RWPE1 (cell line): Measurements from ENCODE around the gene NSMF.
"Not testable (repeated sequence)": the region's sequence is repeated elsewhere in the genome, so short reads cannot be mapped to it uniquely, and the experiment has no call there.

ENCODE experiments used
- CTCF ChIA-PET: fragments of 350-600 bp; sonication (Branson Sonifier 250); formaldehyde crosslinking; extraction: SDS; loops from one replicate; lab custom pipeline; 2021; lab: Yijun Ruan, JAX
- POLR2A ChIA-PET: fragments of 400-600 bp; formaldehyde crosslinking; extraction: SDS; loops from one replicate; lab custom pipeline; 2020; ENCODE audit warnings: antibody characterized with exemption; ENCODE audit not compliant: low non-redundant PET; lab: Yijun Ruan, JAX
- DNase-seq: peaks from one replicate; pipeline ENCODE4 v3.0.0; 2012; ENCODE audit warnings: low spot score
- H3K27ac ChIP-seq: fragments of 450-650 bp; 2 replicates; pipeline ENCODE4 v1.5.1; 2017
- TF ChIP-seq, protein P1 (sequence below): fragments of 450-650 bp; conservative IDR thresholded peaks from 2 replicates; pipeline ENCODE4 v1.5.1; 2017; ENCODE audit warnings: low read depth, mild to moderate bottlenecking

NSMF gene

DNA sequence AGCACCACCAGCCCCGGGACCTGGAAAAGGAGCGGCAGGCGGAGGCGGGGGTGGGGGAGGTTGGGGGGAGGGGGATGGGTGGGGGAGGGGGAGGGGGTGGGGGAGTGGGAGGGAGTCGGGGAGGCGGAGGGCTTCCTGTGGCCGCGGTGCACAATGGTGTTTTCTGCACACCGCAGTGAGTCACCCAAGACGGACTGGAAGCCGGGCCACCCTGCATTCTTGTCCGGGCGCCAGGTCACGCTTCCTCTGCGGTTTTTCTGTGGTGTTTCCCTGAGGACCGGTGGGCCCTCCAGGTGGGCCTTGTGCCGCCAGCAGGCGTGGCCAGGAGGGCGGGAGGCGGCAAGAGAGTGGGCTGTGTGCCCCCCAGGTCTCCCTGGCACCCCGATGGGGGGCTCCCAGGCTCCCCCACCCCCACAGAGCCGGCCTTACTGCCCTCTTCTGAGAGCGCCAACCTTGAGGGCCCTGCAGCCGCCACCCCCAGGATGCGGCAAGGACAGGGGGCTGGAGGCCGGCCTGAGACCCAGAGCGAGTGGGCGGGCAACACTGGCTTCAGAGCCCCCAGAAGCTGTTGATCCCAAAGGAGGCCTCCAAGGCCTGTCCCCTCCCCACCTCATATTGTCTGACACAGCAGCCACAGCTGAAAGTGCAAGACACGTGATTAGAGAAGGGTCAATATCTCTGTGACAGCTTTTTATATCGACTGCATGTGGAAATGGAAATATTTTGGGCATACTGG is 47.3 kb downstream of the NSMF start:
- TF ChIP-seq, protein P1, sequence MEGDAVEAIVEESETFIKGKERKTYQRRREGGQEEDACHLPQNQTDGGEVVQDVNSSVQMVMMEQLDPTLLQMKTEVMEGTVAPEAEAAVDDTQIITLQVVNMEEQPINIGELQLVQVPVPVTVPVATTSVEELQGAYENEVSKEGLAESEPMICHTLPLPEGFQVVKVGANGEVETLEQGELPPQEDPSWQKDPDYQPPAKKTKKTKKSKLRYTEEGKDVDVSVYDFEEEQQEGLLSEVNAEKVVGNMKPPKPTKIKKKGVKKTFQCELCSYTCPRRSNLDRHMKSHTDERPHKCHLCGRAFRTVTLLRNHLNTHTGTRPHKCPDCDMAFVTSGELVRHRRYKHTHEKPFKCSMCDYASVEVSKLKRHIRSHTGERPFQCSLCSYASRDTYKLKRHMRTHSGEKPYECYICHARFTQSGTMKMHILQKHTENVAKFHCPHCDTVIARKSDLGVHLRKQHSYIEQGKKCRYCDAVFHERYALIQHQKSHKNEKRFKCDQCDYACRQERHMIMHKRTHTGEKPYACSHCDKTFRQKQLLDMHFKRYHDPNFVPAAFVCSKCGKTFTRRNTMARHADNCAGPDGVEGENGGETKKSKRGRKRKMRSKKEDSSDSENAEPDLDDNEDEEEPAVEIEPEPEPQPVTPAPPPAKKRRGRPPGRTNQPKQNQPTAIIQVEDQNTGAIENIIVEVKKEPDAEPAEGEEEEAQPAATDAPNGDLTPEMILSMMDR = no peak
- H3K27ac ChIP-seq = peak overlapping the region; percentile 93
- POLR2A ChIA-PET = interaction anchor here (1.2 kb wide), 1 partner anchor 110 kb away, joined by 5 read pairs; the partner anchor contains the start of gene NRARP
- CTCF ChIA-PET = interaction anchor here (0.6 to 2.3 kb wide), 4 partner anchors 11 to 108 kb away, joined by 3 to 16 read pairs (median 4); partner anchors contain the start of genes EXD3 and NOXA1
- DNase-seq = peak; percentile 97

DNA sequence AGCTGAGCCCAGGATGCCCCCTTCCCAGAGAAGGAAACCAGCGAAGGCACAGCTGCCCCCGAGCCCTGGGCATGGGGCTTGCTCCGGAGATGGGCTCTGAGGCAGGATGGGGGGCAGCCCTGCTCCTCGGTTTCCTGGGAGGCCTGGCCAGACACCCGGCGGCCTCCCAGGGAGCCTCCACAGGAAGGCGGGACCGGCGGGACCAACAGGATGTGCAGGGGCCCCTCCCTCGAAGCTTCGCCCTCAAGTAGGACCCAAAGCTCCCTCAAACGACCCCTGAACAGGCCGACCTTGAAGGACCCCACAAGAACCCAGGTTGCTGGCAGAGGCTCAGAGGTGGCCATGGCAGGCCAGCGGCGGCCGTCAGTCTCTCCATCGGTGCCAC is 47.9 kb downstream of the NSMF start:
- peak overlapping the region; percentile 93 for H3K27ac ChIP-seq
- TF ChIP-seq, protein P1 = no peak
- DNase-seq = no peak
- ChIA-PET CTCF (interaction anchor here (0.6 to 1.7 kb wide), 3 partner anchors 13 to 75 kb away, joined by 3 to 4 read pairs (median 4); no protein-coding TSS in a partner anchor), POLR2A (no interaction called here)

DNA sequence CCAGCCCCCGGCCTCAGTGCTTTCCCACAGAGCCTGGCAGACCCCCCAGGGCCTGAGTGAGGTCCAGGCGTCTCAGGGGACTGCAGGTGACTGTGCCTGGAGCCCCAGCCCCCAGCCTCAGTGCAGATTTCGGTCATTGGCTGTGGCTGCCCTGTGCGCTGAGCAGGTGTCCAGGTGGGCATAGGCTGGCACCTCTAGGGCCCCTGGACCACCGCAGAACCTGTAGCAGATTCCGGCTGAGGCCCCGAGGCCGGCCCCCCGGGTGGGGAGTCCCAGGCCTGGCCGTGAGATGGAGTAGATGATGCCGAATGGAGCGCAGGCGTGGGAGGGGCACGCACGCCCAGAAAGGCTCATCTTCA is 48.3 kb downstream of the NSMF start:
- peak overlapping the region; percentile 93 for H3K27ac ChIP-seq
- no peak for DNase-seq
- TF ChIP-seq, protein P1 = no peak
- CTCF ChIA-PET = interaction anchor here (0.6 to 1.7 kb wide), 3 partner anchors 13 to 74 kb away, joined by 3 to 4 read pairs (median 4); no protein-coding TSS in a partner anchor
- POLR2A ChIA-PET = no interaction called here

DNA sequence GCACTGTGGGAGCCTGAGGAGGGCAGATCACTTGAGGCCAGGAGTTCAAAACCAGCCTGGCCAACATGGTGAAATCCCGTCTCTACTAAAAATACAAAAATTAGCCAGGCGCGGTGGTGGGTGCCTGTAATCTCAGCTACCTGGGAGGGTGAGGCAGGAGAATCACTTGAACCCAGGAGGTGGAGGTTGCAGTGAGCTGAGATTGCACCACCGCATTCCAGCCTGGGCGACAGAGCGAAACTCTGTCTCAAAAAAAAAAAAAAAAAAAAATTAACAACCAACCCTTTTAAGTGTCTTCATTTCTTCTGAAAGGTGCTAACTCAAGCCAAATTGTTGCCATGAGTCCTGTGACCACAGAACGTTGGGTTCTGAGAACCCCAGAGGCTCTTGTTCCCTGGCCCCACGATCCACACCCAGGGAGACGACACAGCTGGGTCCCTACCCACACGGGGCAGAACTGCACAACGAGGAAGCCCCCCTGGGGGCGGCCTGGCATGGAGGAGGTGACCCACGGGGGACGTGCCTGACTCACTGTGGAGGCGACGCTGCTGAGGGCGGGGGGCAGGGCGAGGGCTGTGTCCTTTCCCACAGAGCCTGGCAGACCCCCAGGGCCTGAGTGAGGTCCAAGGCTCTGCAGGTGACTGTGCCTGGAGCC is 48.8 kb downstream of the NSMF start:
- DNase-seq, POLR2A ChIA-PET: not testable (repeated sequence)
- CTCF ChIA-PET = interaction anchor here (1.7 kb wide), 1 partner anchor 14 kb away, joined by 4 read pairs; no protein-coding TSS in a partner anchor
- peak overlapping the region; percentile 93 for H3K27ac ChIP-seq

DNA sequence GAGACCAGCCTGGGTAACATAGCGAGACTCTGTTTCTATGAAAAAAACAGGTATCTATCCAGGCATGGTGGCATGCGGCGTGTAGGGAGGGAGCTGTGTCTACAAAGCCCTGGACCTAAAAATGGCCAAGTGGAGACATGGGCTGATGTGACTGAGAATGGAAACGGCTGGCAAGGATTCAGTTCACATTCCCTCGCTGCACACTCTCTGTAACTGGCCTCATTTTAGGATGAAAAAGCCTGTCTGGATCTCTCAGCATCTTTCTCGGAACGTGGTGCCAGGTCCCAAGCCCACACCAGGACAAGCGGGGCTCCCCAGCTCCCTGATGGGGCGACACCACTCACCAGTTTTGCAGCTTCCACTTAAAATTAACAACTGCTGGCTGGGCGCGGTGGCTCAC is 49.6 kb downstream of the NSMF start:
- POLR2A ChIA-PET = no interaction called here
- peak overlapping the region; percentile 93 for H3K27ac ChIP-seq
- DNase-seq = no peak
- TF ChIP-seq, protein P1 = no peak
- CTCF ChIA-PET = interaction anchor here (0.6 to 2.0 kb wide), 4 partner anchors 14 to 922 kb away, joined by 3 to 10 read pairs (median 4); partner anchors contain the start of genes EXD3 and NOXA1

DNA sequence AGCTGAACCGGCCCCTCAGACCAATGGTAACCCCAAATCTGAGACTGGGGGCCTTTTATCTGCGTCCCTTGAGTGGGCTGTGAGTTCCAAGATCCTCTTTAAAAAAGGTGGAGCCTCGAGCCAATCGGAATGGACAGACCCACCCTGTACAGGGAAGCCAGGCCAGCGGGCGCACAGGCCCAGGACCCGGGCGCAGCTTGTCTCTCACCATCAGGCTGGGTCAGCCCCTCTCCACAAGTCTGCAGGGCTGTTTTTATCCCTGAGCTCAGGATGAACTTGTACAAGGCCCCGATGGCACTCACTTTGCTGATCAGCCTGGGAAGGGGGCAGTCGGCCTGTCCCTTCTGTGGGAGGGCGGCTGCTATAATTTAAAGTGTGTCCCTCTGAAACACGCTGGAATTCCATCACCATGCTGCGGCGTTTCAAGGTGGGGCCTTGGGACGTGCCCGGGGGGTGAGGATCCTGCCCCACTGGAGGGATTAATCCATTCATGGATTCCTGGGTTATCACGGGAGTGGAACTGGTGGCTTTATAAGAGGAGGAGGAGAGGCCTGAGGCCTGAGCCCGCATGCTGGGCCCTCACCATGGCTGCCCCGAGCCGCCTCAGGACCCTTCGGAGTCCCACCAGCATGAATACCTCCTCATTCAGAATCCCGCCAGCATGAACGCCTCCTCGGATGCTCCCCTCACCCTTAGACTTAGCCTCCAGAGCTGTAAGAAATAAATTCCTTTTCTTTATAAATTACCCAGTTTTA is 50.3 kb downstream of the NSMF start:
- TF ChIP-seq, protein P1 = no peak
- POLR2A ChIA-PET = no interaction called here
- CTCF ChIA-PET = interaction anchor here (0.6 to 2.0 kb wide), 4 partner anchors 14 to 921 kb away, joined by 3 to 10 read pairs (median 4); partner anchors contain the start of genes EXD3 and NOXA1
- no peak for DNase-seq
- H3K27ac ChIP-seq = peak overlapping the region; percentile 93
